Stimulated activated naive CD8-positive, alpha-beta T cell treated with anti-CD3 and anti-CD28 coated beads, Interleukin-15, Interleukin-2, amounts not matched to agents 100 ng/mL and 50 ng/mL, for 24 hours (primary cell): Measurements from ENCODE around the gene KRTAP10-2.

Source experiments
- H3K27ac Mint-ChIP-seq: one replicate; pipeline ENCODE4 v1.8.0; 2021; ENCODE audit warnings: mild to moderate bottlenecking, mixed read lengths
- H3K27me3 Mint-ChIP-seq: one replicate; pipeline ENCODE4 v1.8.0; 2021; ENCODE audit warnings: mixed read lengths
- H3K36me3 Mint-ChIP-seq: one replicate; pipeline ENCODE4 v1.8.0; 2021; ENCODE audit warnings: low read depth, mixed read lengths
- H3K4me1 Mint-ChIP-seq: one replicate; pipeline ENCODE4 v1.8.0; 2021; ENCODE audit warnings: low read depth, mixed read lengths
- H3K4me3 Mint-ChIP-seq: one replicate; pipeline ENCODE4 v1.8.0; 2021; ENCODE audit warnings: mild to moderate bottlenecking, mixed read lengths
- H3K9me3 Mint-ChIP-seq: one replicate; pipeline ENCODE4 v1.8.0; 2021; ENCODE audit warnings: mixed read lengths

Gene KRTAP10-2

GRCh38 chr21:44502171-44502958 lies 48.9 kb downstream of the KRTAP10-2 start:
- Mint-ChIP-seq H3K27me3 (no peaks in the 10 kb centered on the region), H3K9me3 (no peaks in the 10 kb centered on the region), H3K4me3 (no peak overlapping the region), H3K27ac (no peak overlapping the region), H3K4me1 (no peaks in the 10 kb centered on the region), H3K36me3 (no peaks in the 10 kb centered on the region)
